GM12891 (cell line): ENCODE measurements around the gene PCSK5.

Experiments used
- DNase-seq: peaks from one replicate; pipeline ENCODE4 v3.0.0; 2011; ENCODE audit warnings: low spot score; ENCODE audit not compliant: insufficient read length
- FAIRE-seq: peaks from 2 replicates; lab custom pipeline; 2011; peaks lifted over from hg19 to GRCh38; lab: Jason Lieb, UNC
- PAX5 ChIP-seq: IDR thresholded peaks from 2 replicates; pipeline ENCODE4 v1.6.1; 2011; ENCODE audit warnings: low read length, moderate library complexity, mild to moderate bottlenecking; ENCODE audit not compliant: insufficient read depth, severe bottlenecking
- POLR2A ChIP-seq: IDR thresholded peaks from 2 replicates; pipeline ENCODE4 v1.6.1; 2011; ENCODE audit warnings: low read depth, low read length, control low read depth
- POLR2AphosphoS5 ChIP-seq: IDR thresholded peaks from 2 replicates; pipeline ENCODE4 v1.6.1; 2011; ENCODE audit warnings: low read depth, low read length, control low read depth
- POU2F2 ChIP-seq: IDR thresholded peaks from 2 replicates; pipeline ENCODE4 v1.6.1; 2011; ENCODE audit warnings: low read depth, mild to moderate bottlenecking, control low read depth, low read length, moderate library complexity
- SPI1 ChIP-seq: IDR thresholded peaks from 2 replicates; pipeline ENCODE4 v1.6.1; 2011; ENCODE audit warnings: low read depth, low read length, control low read depth
- TAF1 ChIP-seq: IDR thresholded peaks from 2 replicates; pipeline ENCODE4 v1.6.1; 2011; ENCODE audit warnings: low read depth, low read length, control low read depth

The PCSK5 gene

GRCh38 chr9:76180541-76180940, 290.1 kb downstream of the PCSK5 start:
- no peak for DNase-seq

GRCh38 chr9:76181020-76181641, 290.7 kb downstream of the PCSK5 start:
- TF ChIP-seq POLR2AphosphoS5 (no peak), POU2F2 (no peak), SPI1 (no peak), PAX5 (no peak), TAF1 (no peak), POLR2A (no peak)
- DNase-seq (no peak), FAIRE-seq (no peak)

More at GRCh38 chr9:76180541-76180940, 290.1 kb downstream of the PCSK5 start:
- FAIRE-seq, result no peak
- TF ChIP-seq POLR2AphosphoS5 (no peak), POU2F2 (no peak), TAF1 (no peak), POLR2A (no peak), PAX5 (no peak), SPI1 (no peak)

GRCh38 chr9:76181781-76182180, 291.3 kb downstream of the PCSK5 start:
- DNase-seq (no peak), FAIRE-seq (no peak)
- TF ChIP-seq POLR2A (no peak), TAF1 (no peak), SPI1 (no peak), PAX5 (no peak), POU2F2 (no peak), POLR2AphosphoS5 (no peak)

GRCh38 chr9:76185432-76185831, 295.0 kb downstream of the PCSK5 start:
- TF ChIP-seq PAX5, result no peak
- no peak for TF ChIP-seq POLR2AphosphoS5
- no peak for TF ChIP-seq TAF1
- no peak for TF ChIP-seq SPI1
- no peak for TF ChIP-seq POLR2A
- no peak for TF ChIP-seq POU2F2
- DNase-seq, result no peak
- FAIRE-seq, result no peak

- TF ChIP-seq SPI1 (no peak), POU2F2 (no peak)
- DNase-seq, result no peak
- FAIRE-seq, result no peak
These were observed 297.8 kb downstream of the PCSK5 start for GRCh38 chr9:76188286-76188685.

GRCh38 chr9:76188905-76189304, 298.4 kb downstream of the PCSK5 start:
- TF ChIP-seq TAF1 (no peak), POU2F2 (no peak), SPI1 (no peak), POLR2AphosphoS5 (no peak), PAX5 (no peak), POLR2A (no peak)
- no peak for FAIRE-seq
- DNase-seq, result no peak

GRCh38 chr9:76191493-76191892, 301.0 kb downstream of the PCSK5 start:
- DNase-seq (no peak), FAIRE-seq (no peak)
- TF ChIP-seq POLR2AphosphoS5, result no peak
- TF ChIP-seq SPI1, result no peak
- TF ChIP-seq POLR2A, result no peak
- TF ChIP-seq PAX5, result no peak
- TF ChIP-seq TAF1, result no peak

- no peak for FAIRE-seq
- DNase-seq, result no peak
- TF ChIP-seq POU2F2 (no peak), POLR2AphosphoS5 (no peak)
These were observed 301.5 kb downstream of the PCSK5 start for GRCh38 chr9:76192013-76192412.

- TF ChIP-seq TAF1 (no peak), POLR2AphosphoS5 (no peak), SPI1 (no peak), PAX5 (no peak), POLR2A (no peak), POU2F2 (no peak)
- no peak for FAIRE-seq
- DNase-seq, result no peak
These were observed 304.4 kb downstream of the PCSK5 start for GRCh38 chr9:76194896-76195295.

- no peak for DNase-seq
- TF ChIP-seq SPI1 (no peak), POLR2A (no peak), PAX5 (no peak), POLR2AphosphoS5 (no peak), POU2F2 (no peak)
- no peak for FAIRE-seq
These were observed 307.9 kb downstream of the PCSK5 start for GRCh38 chr9:76198336-76198735.
